CD14-positive monocyte (primary cell): Measurements from ENCODE around the gene AASS. TPM values are rescaled to one million over a fixed set of nuclear protein-coding genes. Genes with fewer than 3 reads are reported as not detected.

Experiments used
- DNase-seq, 3 donors: peaks; one replicate each; pipeline ENCODE4 v3.0.0-alpha.2; 2011 to 2022
- H2AFZ ChIP-seq: 2 replicates; pipeline ENCODE4 v1.6.0; 2012; ENCODE audit warnings: mild to moderate bottlenecking, low read depth, low read length, inconsistent platforms; ENCODE audit not compliant: insufficient read depth, poor library complexity, severe bottlenecking
- H3K27ac ChIP-seq, 2 donors: 1 replicate in 1 of 2; 2 replicates in 1 of 2; pipeline ENCODE4 v1.5.1; 2012 to 2013; ENCODE audit warnings: low read length in 2 of 2, control low read depth in 1 of 2, inconsistent platforms in 1 of 2, low read depth in 1 of 2, mild to moderate bottlenecking in 1 of 2
- H3K27me3 ChIP-seq, 2 donors: one replicate each; pipeline versions ENCODE4 v1.6.0 to v1.6.1; 2011 to 2013; ENCODE audit warnings: low read length in 2 of 2; ENCODE audit not compliant: control insufficient read depth in 2 of 2, insufficient read depth in 2 of 2
- H3K36me3 ChIP-seq, 2 donors: replicated peaks in 1 of 2; 1 replicate in 1 of 2; 2 replicates in 1 of 2; pipeline versions ENCODE4 v1.5.1 to v1.6.1; 2012 to 2013; ENCODE audit warnings: low read length in 2 of 2, control low read depth in 1 of 2, inconsistent platforms in 1 of 2, mild to moderate bottlenecking in 1 of 2; ENCODE audit not compliant: insufficient read depth in 2 of 2, control insufficient read depth in 1 of 2
- H3K4me1 ChIP-seq, 2 donors: 1 replicate in 1 of 2; 2 replicates in 1 of 2; pipeline versions ENCODE4 v1.5.1 to v1.6.1; 2012 to 2013; ENCODE audit warnings: low read length in 2 of 2, control low read depth in 1 of 2, inconsistent platforms in 1 of 2, mild to moderate bottlenecking in 1 of 2, moderate library complexity in 1 of 2; ENCODE audit not compliant: insufficient read depth in 2 of 2, control insufficient read depth in 1 of 2
- H3K4me2 ChIP-seq: replicated peaks from 2 replicates; pipeline ENCODE3; 2012; ENCODE audit warnings: low read length, moderate library complexity, mild to moderate bottlenecking; ENCODE audit not compliant: poor library complexity, severe bottlenecking; ENCODE audit errors: extremely low read depth
- H3K4me3 ChIP-seq, 3 experiments: fragments of 200-600 bp in 1 of 3; sonication (generic) in 1 of 3; replicated peaks in 1 of 3; 1 replicate in 2 of 3; 2 replicates in 1 of 3; pipeline ENCODE4 v1.5.1; 2011 to 2013; ENCODE audit warnings: low read length in 3 of 3, mild to moderate bottlenecking in 3 of 3, control low read depth in 2 of 3, low read depth in 2 of 3, inconsistent platforms in 1 of 3, moderate library complexity in 1 of 3
- H3K79me2 ChIP-seq: 2 replicates; pipeline ENCODE4 v1.6.0; 2012; ENCODE audit warnings: mild to moderate bottlenecking, control low read depth, inconsistent platforms, low read length, moderate library complexity; ENCODE audit not compliant: insufficient read depth
- H3K9ac ChIP-seq: 2 replicates; pipeline ENCODE4 v1.6.0; 2017; ENCODE audit warnings: low read length, mild to moderate bottlenecking; ENCODE audit not compliant: insufficient read depth, poor library complexity, severe bottlenecking
- H3K9me3 ChIP-seq, 2 donors: replicated peaks in 1 of 2; 1 replicate in 1 of 2; 2 replicates in 1 of 2; pipeline versions ENCODE4 v1.5.1 to v1.6.1; 2012 to 2013; ENCODE audit warnings: low read length in 2 of 2, control low read depth in 1 of 2; ENCODE audit not compliant: control insufficient read depth in 1 of 2, insufficient read depth in 1 of 2
- H4K20me1 ChIP-seq: 2 replicates; pipeline ENCODE4 v1.6.0; 2012; ENCODE audit warnings: mild to moderate bottlenecking, low read length, control low read depth, moderate library complexity; ENCODE audit not compliant: insufficient read depth
- H3K27ac Mint-ChIP-seq, 7 donors: one replicate each; pipeline ENCODE4 v1.8.0; 2020; ENCODE audit warnings: mild to moderate bottlenecking in 7 of 7, mixed read lengths in 7 of 7, moderate library complexity in 6 of 7, inconsistent platforms in 2 of 7
- H3K27me3 Mint-ChIP-seq, 3 donors: one replicate each; pipeline ENCODE4 v1.8.0; 2021 to 2022; ENCODE audit warnings: low read depth in 3 of 3, mild to moderate bottlenecking in 3 of 3, mixed read lengths in 3 of 3, moderate library complexity in 3 of 3, inconsistent platforms in 1 of 3
- H3K36me3 Mint-ChIP-seq, 2 donors: one replicate each; pipeline ENCODE4 v1.8.0; 2020; ENCODE audit warnings: mixed read lengths in 2 of 2, inconsistent platforms in 1 of 2, mild to moderate bottlenecking in 1 of 2
- H3K4me1 Mint-ChIP-seq: one replicate; pipeline ENCODE4 v1.8.0; 2020; ENCODE audit warnings: mild to moderate bottlenecking, mixed read lengths
- H3K4me3 Mint-ChIP-seq, 2 donors: one replicate each; pipeline ENCODE4 v1.8.0; 2020; ENCODE audit warnings: mild to moderate bottlenecking in 2 of 2, mixed read lengths in 2 of 2, moderate library complexity in 1 of 2
- H3K9me3 Mint-ChIP-seq, 7 donors: one replicate each; pipeline ENCODE4 v1.8.0; 2020 to 2022; ENCODE audit warnings: mixed read lengths in 7 of 7, mild to moderate bottlenecking in 6 of 7, moderate library complexity in 6 of 7, inconsistent platforms in 2 of 7
- CTCF ChIP-seq: fragments of 200-600 bp; IDR thresholded peaks from one replicate; pipeline ENCODE4 v1.8.0; 2022; ENCODE audit warnings: antibody characterized with exemption, mild to moderate bottlenecking
- WGBS: methylation state at CpG from one replicate; pipeline ENCODE4 v1.1.5; 2013; ENCODE audit warnings: missing lambda C conversion rate; ENCODE audit not compliant: insufficient coverage; 5-methylcytosine and 5-hydroxymethylcytosine counted together
- intact Hi-C, 2 donors: fragments of 100-400 bp; cut with micrococcal nuclease; formaldehyde crosslinking; loops; one replicate each; pipeline versions ENCODE4 v1.15.0 to v1.15.1; 2023
- polyA plus RNA-seq, 3 donors: library from polyadenylated mRNA; depleted of rRNA in 1 of 3; unstranded in 2 of 3; stranded (reverse) in 1 of 3; fragments of 300-500 nt in 2 of 3; fragments of >200 nt in 1 of 3; fragmentation: Illumina TruSeq in 2 of 3; gene quantifications; 1 replicate in 2 of 3; 2 replicates in 1 of 3; pipeline ENCODE4 v1.2.3, GENCODE V29; 2012 to 2021

Gene AASS
- polyA plus RNA-seq, 3 donors, result 0.22 to 0.33 TPM; not detected in 1

GRCh38 chr7:122145937-122146645, 2.0 kb upstream of the AASS start:
- intact Hi-C loops, result no loop called here
- no peak for DNase-seq
- Histone ChIP-seq H2AFZ (no peak overlapping the region), H3K9ac (no peak overlapping the region), H3K36me3 (no peaks in the 10 kb centered on the region), H3K4me3 (no peak overlapping the region), H3K79me2 (no peaks in the 10 kb centered on the region), H3K9me3 (no peaks in the 10 kb centered on the region), H3K4me1 (peaks cover 14 to 16% of the 10 kb centered on the region in 2 donors), H4K20me1 (no peaks in the 10 kb centered on the region), H3K27ac (no peak overlapping the region), H3K4me2 (no peak overlapping the region), H3K27me3 (peaks cover 12 to 19% of the 10 kb centered on the region in 2 donors)
- no peaks in the 10 kb centered on the region for H3K36me3 Mint-ChIP-seq
- H3K9me3 Mint-ChIP-seq, result peaks cover 0 to 2% (median 0%) of the 10 kb centered on the region in 7 donors
- H3K4me3 Mint-ChIP-seq, result peak overlapping the region in 1 of 2 donors; percentile 47
- TF ChIP-seq CTCF, result no peak
- H3K27me3 Mint-ChIP-seq, result peaks cover 18 to 37% (median 18%) of the 10 kb centered on the region in 3 donors
- no CpG with 5 or more reads among the region's 4 CpGs for WGBS
- no peak overlapping the region for H3K27ac Mint-ChIP-seq
- peaks cover 19% of the 10 kb centered on the region for H3K4me1 Mint-ChIP-seq

GRCh38 chr7:122143376-122143750, 686 bp downstream of the AASS start:
- H3K27me3 Mint-ChIP-seq, result peaks cover 16 to 41% (median 21%) of the 10 kb centered on the region in 3 donors
- peak overlapping the region; percentile 72 for H3K9ac ChIP-seq

More at GRCh38 chr7:122143376-122143750, 686 bp downstream of the AASS start:
- 0% methylated on average over 3 of the region's 18 CpGs for WGBS
- H3K4me3 Mint-ChIP-seq, result peak overlapping the region; percentile 98 to 99
- no peak overlapping the region for H3K27ac ChIP-seq
- peak in 1 of 3 donors; percentile 12 for DNase-seq
- H3K79me2 ChIP-seq, result no peaks in the 10 kb centered on the region
- H3K4me3 ChIP-seq, result peak overlapping the region; percentile 66 to 96 (median 74)
- H3K36me3 ChIP-seq, result no peaks in the 10 kb centered on the region
- peaks cover 19% of the 10 kb centered on the region for H3K4me1 Mint-ChIP-seq
- peak overlapping the region in 2 of 7 donors; percentile 2 to 77 for H3K27ac Mint-ChIP-seq
- H2AFZ ChIP-seq, result peak overlapping the region; percentile 90
- no peaks in the 10 kb centered on the region for H3K9me3 ChIP-seq
- H3K4me1 ChIP-seq, result peaks cover 14 to 16% of the 10 kb centered on the region in 2 donors
- H3K36me3 Mint-ChIP-seq, result no peaks in the 10 kb centered on the region
- no peak for TF ChIP-seq CTCF
- no peaks in the 10 kb centered on the region for H4K20me1 ChIP-seq
- H3K9me3 Mint-ChIP-seq, result peaks cover 0 to 2% (median 0%) of the 10 kb centered on the region in 7 donors
- peak overlapping the region; percentile 93 for H3K4me2 ChIP-seq
- H3K27me3 ChIP-seq, result peaks cover 15 to 21% of the 10 kb centered on the region in 2 donors
- intact Hi-C loops, result no loop called here
